ENCODE measurements around the gene MED27. TPM values are rescaled to one million over a fixed set of nuclear protein-coding genes. Genes with fewer than 3 reads are reported as not detected.

The MED27 gene
- total and polyA plus RNA-seq, 9 of the 15 experiments (the other 6 are each of a cell fraction or from before 2014, with no cell fraction given): 24.4 to 91.0 (median 36.1) TPM

DNA sequence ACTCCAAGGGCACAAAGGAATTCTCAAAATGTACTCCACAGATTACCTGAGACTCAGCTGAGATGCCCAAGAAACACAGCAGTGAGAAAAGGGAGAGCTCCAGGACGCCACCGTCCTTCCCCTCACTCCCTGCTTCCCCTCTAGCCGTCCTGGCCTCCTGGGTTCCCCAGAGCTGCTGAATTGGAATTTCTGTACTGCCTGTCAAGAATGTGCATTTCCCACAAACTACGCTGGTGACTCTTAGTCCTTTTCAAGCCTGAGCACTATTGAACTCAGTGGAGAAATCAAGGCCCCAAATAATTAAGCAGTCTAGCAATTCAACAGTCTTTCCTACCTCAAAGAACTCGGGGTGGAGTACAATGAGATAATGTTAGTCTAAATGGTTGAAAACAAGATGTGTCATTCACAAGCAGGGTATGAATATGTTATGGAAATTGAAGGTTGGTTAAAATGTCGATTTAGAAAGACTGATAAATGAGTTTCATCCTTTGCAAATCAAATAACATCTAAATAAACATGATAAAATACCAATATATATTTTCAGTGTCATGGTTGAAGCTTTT, 153.2 kb downstream of the MED27 start:
- in situ Hi-C loops (cut with MboI) (no loop called here), intact Hi-C loops (cut with micrococcal nuclease) (no loop called here)
- no peak for ATAC-seq
- no peaks in the 10 kb centered on the region for H3K9me3 ChIP-seq (replicated peaks; ENCODE audit: control insufficient read depth, insufficient read depth, low read depth, low read length)
- H3K27ac ChIP-seq (ENCODE audit: extremely low read depth, low read depth, low read length): no peak overlapping the region
- no peak overlapping the region for H3K4me3 ChIP-seq
- no peaks in the 10 kb centered on the region for H3K9me1 ChIP-seq (ENCODE audit: control insufficient read depth, insufficient read depth, low read length)
- TF ChIP-seq SETDB1 (IDR thresholded peaks at IDR 0.05; ENCODE audit: low read length): no peak
- TF ChIP-seq BCOR (IDR thresholded peaks at IDR 0.05): no peak
- TF ChIP-seq SREBF2 (CRISPR knock-in tag; IDR thresholded peaks at IDR 0.05): no peak
- TF ChIP-seq GABPA (tag; conservative IDR thresholded peaks at IDR 0.05; ENCODE audit: low read depth): no peak
- no peak for TF ChIP-seq RFX5 (IDR thresholded peaks at IDR 0.05; ENCODE audit: low read depth, low read length)
- TF ChIP-seq, protein P1, sequence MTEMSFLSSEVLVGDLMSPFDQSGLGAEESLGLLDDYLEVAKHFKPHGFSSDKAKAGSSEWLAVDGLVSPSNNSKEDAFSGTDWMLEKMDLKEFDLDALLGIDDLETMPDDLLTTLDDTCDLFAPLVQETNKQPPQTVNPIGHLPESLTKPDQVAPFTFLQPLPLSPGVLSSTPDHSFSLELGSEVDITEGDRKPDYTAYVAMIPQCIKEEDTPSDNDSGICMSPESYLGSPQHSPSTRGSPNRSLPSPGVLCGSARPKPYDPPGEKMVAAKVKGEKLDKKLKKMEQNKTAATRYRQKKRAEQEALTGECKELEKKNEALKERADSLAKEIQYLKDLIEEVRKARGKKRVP (CRISPR knock-in tag; IDR thresholded peaks at IDR 0.05): no peak
- no peak for TF ChIP-seq HNRNPH1 (optimal IDR thresholded peaks at IDR 0.05; ENCODE audit: low read depth, low read length)
- TF ChIP-seq, protein P2, sequence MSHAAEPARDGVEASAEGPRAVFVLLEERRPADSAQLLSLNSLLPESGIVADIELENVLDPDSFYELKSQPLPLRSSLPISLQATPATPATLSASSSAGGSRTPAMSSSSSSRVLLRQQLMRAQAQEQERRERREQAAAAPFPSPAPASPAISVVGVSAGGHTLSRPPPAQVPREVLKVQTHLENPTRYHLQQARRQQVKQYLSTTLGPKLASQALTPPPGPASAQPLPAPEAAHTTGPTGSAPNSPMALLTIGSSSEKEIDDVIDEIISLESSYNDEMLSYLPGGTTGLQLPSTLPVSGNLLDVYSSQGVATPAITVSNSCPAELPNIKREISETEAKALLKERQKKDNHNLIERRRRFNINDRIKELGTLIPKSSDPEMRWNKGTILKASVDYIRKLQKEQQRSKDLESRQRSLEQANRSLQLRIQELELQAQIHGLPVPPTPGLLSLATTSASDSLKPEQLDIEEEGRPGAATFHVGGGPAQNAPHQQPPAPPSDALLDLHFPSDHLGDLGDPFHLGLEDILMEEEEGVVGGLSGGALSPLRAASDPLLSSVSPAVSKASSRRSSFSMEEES (CRISPR knock-in tag; IDR thresholded peaks at IDR 0.05): no peak
- TF ChIP-seq, protein P3, sequence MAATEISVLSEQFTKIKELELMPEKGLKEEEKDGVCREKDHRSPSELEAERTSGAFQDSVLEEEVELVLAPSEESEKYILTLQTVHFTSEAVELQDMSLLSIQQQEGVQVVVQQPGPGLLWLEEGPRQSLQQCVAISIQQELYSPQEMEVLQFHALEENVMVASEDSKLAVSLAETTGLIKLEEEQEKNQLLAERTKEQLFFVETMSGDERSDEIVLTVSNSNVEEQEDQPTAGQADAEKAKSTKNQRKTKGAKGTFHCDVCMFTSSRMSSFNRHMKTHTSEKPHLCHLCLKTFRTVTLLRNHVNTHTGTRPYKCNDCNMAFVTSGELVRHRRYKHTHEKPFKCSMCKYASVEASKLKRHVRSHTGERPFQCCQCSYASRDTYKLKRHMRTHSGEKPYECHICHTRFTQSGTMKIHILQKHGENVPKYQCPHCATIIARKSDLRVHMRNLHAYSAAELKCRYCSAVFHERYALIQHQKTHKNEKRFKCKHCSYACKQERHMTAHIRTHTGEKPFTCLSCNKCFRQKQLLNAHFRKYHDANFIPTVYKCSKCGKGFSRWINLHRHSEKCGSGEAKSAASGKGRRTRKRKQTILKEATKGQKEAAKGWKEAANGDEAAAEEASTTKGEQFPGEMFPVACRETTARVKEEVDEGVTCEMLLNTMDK (IDR thresholded peaks at IDR 0.05; ENCODE audit: borderline replicate concordance, insufficient read depth, low read depth, low read length, poor library complexity, severe bottlenecking): no peak
- TF ChIP-seq ZNF766 (CRISPR knock-in tag; conservative IDR thresholded peaks at IDR 0.05): no peak
- no peak for TF ChIP-seq PTTG1 (tag; IDR thresholded peaks at IDR 0.05; ENCODE audit: low read depth)
- TF ChIP-seq NONO (IDR thresholded peaks at IDR 0.05; ENCODE audit: low read depth in 2 of 2, low read length in 1 of 2): no peak
- TF ChIP-seq, protein P4, sequence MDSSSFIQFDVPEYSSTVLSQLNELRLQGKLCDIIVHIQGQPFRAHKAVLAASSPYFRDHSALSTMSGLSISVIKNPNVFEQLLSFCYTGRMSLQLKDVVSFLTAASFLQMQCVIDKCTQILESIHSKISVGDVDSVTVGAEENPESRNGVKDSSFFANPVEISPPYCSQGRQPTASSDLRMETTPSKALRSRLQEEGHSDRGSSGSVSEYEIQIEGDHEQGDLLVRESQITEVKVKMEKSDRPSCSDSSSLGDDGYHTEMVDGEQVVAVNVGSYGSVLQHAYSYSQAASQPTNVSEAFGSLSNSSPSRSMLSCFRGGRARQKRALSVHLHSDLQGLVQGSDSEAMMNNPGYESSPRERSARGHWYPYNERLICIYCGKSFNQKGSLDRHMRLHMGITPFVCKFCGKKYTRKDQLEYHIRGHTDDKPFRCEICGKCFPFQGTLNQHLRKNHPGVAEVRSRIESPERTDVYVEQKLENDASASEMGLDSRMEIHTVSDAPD (CRISPR knock-in tag; IDR thresholded peaks at IDR 0.05): no peak
- BruUV-seq (replicated peaks): no TSS peak
- FAIRE-seq: no peak
- no peaks in the 10 kb centered on the region for H3K79me2 ChIP-seq (ENCODE audit: control insufficient read depth, insufficient read depth, low read length)
- DNase-seq (ENCODE audit: extremely low read depth in 1 of 4, low spot score in 3 of 4): no peak
- H3K36me3 ChIP-seq (ENCODE audit: control insufficient read depth, insufficient read depth, low read length): no peaks in the 10 kb centered on the region; the same call in 2 of the 3 replicates
- no peaks in the 10 kb centered on the region for H3K27me3 ChIP-seq (ENCODE audit: control insufficient read depth in 2 of 2, insufficient read depth in 2 of 2, low read length in 2 of 2)
- H4K20me1 ChIP-seq (replicated peaks; ENCODE audit: control insufficient read depth, insufficient read depth, low read length): no peaks in the 10 kb centered on the region; the same call in 1 of the 2 replicates
- WGBS (ENCODE audit: insufficient coverage, low coverage, missing lambda C conversion rate): 56% methylated on average over 6 of the region's 6 CpGs
- H3K9ac ChIP-seq (ENCODE audit: insufficient read depth in 1 of 2, low read depth in 2 of 2, low read length in 2 of 2): no peak overlapping the region; a peak in 1 of 4 replicates
- H2AFZ ChIP-seq (ENCODE audit: low read depth, low read length): no peak overlapping the region
- no peak overlapping the region for H3K4me2 ChIP-seq (ENCODE audit: insufficient read depth, low read length)
- CTCF ChIA-PET (ENCODE audit: low intra/inter-chr PET ratio): no interaction called here
- no peaks in the 10 kb centered on the region for H3K4me1 ChIP-seq (replicated peaks in 1 of 2; ENCODE audit: control insufficient read depth in 2 of 2, insufficient read depth in 2 of 2, low read length in 2 of 2)
- POLR2A ChIA-PET: interaction anchor here (0.6 kb wide), 1 partner anchor 21 kb away, joined by 3 read pairs; no protein-coding TSS in a partner anchor

Data from K562 (cell line).